Ovary (tissue), 3 donors: ENCODE data around the gene PPP4R3C.

Experiments
- EP300 ChIP-seq: sonication (generic); formaldehyde crosslinking; IDR thresholded peaks from one replicate; pipeline ENCODE4 v1.6.1; 2017; ENCODE audit warnings: antibody characterized with exemption
- TF ChIP-seq, protein P1 (sequence below), 3 donors: fragments of 450-650 bp in 2 of 3; fragments of 200-600 bp in 1 of 3; IDR thresholded peaks; one replicate each; pipeline versions ENCODE4 v1.5.1 to v1.8.0; 2016 to 2022; ENCODE audit warnings: antibody characterized with exemption in 3 of 3, mild to moderate bottlenecking in 1 of 3
- donor health status: DM: no; HTN: no; CAD: no.

DNA sequence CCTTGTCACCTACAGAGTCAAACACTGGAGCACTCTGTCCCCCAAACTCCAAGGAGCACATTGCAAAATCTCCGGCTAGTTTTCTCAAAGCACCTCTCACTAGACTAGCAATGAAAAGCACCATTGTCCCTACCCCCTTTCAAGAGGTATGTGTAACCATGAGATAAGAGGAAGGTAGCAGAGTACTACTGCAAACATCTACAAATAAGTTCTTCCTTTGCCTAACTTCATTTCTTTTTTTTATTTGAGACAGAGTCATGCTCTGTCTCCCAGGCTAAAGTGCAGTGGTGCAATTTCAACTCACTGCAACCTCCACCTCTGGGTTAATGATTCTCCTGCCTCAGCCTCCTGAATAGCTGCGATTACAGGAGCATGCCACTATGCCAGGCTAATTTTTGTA lies 17.7 kb downstream of the PPP4R3C start:
- TF ChIP-seq, protein P1, sequence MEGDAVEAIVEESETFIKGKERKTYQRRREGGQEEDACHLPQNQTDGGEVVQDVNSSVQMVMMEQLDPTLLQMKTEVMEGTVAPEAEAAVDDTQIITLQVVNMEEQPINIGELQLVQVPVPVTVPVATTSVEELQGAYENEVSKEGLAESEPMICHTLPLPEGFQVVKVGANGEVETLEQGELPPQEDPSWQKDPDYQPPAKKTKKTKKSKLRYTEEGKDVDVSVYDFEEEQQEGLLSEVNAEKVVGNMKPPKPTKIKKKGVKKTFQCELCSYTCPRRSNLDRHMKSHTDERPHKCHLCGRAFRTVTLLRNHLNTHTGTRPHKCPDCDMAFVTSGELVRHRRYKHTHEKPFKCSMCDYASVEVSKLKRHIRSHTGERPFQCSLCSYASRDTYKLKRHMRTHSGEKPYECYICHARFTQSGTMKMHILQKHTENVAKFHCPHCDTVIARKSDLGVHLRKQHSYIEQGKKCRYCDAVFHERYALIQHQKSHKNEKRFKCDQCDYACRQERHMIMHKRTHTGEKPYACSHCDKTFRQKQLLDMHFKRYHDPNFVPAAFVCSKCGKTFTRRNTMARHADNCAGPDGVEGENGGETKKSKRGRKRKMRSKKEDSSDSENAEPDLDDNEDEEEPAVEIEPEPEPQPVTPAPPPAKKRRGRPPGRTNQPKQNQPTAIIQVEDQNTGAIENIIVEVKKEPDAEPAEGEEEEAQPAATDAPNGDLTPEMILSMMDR (IDR thresholded peaks at IDR 0.05) = no peak
- no peak for TF ChIP-seq EP300
